GM18511 (cell line): Measurements from ENCODE around the gene C1QTNF6.
A peak's percentile ranks its signal among the peaks of the same experiment; 100 is the strongest.
"Not testable (repeated sequence)": the region's sequence is repeated elsewhere in the genome, so short reads cannot be mapped to it uniquely, and the experiment has no call there.

Experiments used
- ATAC-seq: cut with Tn5 transposase; IDR thresholded peaks from one replicate; pipeline ENCODE4 v1.9.1; 2021; ENCODE audit warnings: mild to moderate bottlenecking, moderate library complexity; ENCODE audit not compliant: unreplicated experiment

Gene C1QTNF6

GRCh38 chr22:37187891-37188761, at the start of gene C1QTNF6:
TSS of gene C1QTNF6 (minus strand) at chr22:37188247. CDS start at chr22:37188213, 34 bp downstream.
- ATAC-seq = no peak

GRCh38 chr22:37235897-37236607, 48.0 kb upstream of the C1QTNF6 start:
- ATAC-seq = no peak

DNA sequence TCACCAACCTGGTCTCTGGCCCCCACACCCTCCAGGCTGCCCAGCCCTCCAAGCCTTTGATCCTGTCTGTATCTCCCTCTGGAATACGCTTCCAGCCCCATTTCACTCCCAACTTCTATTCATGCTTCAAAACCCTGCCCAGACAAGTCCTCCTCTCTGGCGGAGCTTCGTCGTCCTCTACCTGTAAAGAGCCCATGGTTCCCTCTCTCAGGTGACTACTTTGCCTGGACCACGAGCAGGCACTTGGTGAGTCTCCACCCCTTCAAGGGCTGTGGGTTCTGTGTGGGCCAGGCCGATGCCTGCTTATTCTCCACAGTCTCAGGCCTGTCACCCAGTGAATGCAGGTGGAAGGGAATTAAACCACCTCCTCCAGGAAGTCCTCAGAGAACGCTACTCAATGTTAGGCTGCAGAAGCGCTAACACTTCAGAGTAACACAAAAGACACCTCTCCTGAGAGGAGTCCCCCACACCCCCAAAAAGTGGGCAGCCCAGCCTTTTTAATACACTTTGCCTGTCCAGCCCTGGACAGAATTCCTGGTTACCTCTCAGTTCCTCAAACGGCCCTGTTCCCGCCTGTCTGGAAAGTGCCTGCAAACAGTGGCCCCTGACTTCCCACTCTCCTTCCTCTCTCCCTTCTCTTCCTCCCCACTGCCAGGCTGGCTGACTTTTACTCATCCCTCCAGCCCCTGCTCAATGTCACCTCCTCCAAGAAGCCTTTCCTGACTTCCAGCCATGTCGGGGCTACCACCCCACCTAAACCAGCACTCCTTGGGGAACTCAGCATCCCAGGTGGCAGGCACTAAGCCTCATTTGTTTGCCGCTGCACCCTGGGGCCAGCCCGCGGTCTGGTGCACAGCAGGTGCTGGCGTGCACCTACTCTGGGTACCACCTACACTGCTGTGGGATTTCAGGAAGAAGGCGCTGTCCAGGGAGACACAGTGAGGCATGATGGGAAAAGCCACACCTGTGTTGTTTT, 47.0 kb upstream of the C1QTNF6 start:
- no peak for ATAC-seq

DNA sequence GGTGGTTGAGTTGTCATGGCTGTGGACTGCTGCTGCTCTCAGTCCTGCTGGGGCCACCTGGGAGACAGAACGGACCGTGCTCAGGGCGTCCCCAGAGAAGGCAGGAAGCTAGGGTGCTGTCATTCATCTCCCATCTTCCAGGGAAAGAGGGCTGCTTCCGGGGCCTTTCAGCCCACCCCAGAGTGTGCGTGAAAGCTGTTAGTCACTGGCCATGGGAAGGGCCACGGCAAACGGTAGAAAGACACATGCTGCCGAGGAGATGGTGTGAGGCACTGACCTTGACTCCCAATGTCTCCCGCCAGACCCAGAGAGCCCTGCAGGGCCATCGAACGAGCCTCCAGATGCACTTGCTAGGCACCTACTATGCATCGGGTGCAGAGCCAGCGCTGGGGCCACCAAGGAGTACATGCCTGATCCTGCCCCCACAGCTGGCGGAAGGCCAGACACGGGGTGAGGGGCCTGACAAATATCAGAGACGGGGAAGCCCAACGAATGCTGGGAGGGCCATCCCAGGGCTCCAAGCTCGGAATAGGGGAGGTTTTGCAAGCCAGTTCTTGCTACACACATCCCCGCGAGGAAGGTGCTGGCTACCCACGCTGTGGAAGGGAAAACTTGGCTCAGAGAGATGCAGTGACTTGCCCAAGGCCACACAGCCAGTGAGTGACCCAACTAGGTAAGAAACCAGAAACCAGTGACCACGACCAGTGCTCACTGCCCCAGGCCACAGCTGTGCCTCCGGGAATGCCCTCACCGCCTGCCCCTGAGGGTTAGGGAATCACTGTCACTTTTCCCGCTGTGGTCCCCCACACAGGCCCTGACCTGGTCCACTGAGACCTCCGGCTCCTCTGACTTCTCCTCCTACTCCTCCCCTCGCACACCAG, 45.9 kb upstream of the C1QTNF6 start:
- ATAC-seq = no peak

DNA sequence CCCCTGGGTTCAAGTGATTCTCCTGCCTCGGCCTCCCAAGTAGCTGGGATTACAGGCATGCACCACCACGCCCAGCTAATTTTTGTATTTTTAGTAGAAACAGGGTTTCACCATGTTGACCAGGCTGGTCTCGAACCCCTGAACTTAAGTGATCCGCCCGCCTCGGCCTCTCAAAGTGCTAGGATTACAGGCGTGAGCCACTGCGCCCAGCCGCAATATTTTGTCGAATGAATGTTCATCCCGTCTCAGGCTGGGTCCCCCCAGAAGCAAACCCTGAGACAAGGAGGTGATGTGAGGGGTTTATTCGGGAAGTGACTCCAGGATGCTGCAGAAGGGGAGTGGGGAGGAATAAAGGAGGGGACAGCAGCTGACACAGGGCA, 45.3 kb upstream of the C1QTNF6 start:
- ATAC-seq = not testable (repeated sequence)

GRCh38 chr22:37232140-37232998, 44.3 kb upstream of the C1QTNF6 start:
- ATAC-seq = no peak

GRCh38 chr22:37231406-37232139, 43.5 kb upstream of the C1QTNF6 start:
- ATAC-seq = no peak

GRCh38 chr22:37230673-37231405, 42.8 kb upstream of the C1QTNF6 start:
- ATAC-seq = peak; percentile 22

GRCh38 chr22:37229805-37230672, 42.0 kb upstream of the C1QTNF6 start:
- ATAC-seq = peak; percentile 74

DNA sequence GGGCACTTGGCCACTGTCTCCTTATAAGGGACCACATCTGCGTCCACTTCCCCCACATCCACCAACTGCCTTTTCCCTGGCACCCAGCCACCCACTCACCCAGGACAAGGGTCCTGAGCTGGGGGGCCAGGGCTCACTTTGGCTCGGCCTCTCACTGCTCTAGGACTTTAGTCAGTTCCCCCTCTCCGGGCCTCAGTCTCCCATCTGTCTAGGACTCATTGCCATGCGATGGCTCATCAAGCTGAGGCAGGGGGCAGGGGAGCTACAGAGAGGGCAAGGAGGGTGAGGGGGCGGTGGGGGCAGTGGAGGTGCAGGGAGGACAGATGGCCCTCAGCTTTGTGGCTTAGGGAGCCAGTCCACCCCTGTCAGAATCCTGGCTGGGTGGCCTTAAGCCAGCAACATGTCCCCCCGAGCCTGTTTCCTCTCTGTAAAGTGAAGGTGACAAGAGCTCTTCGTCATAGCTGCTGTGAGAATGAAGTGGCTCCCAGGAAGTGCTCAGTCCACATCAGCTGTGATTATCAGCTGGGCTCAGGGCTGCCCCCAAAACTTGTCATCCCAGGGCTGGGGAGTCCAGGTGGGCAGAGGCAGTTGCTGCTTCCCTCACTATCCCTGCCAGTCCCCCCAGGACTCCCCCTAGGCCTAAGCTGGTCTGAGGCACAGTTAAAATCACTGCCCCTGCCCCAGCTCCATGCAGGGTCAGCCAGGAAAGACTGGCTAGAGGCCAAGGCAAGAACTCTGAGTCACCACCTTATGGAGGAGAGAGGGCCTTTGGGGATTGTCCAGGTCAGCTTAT, 41.2 kb upstream of the C1QTNF6 start:
- ATAC-seq = no peak

DNA sequence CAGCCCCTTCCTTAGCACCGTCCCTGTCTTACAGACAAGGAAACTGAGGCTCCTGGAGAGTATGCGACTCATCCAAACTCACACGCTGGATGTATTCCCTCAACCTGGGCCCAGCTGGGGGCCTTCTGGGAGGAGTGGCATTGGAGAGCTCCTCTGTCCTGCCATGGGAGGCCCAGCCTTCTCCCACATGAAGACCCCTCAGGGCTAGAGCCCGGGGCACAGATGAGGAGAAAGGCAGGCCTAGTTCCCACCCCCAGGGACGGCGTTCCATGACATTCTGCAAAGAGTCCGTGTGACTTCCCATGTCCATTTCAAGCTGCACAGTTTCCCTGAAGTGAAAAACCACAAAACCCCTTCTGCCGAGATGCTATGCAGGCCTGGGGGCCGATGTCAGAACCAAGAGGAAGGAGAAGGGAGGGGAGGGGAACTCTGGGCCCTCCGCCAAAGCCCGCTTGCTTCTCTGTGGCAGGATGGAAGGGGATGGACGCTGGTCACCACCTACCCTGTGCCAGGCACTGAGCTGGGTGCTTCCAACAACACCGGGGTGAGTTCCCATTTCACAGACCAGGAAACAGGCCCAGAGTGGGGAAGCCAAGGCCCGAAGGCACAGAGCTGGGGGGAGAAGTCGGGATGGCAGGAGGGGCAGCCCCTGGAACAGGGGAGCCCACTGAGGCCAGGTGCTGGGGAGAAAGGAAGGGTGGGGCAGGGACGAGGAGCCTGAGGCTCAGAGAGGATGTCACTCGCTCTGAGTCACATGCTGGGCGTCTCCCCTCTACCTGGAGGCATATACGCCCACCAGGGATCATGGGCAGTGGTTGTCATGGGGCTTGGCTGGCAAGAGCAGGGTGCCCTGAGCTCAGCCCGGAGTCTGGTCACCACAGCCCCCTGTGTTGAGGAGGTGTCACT, 40.3 kb upstream of the C1QTNF6 start:
- ATAC-seq = no peak

DNA sequence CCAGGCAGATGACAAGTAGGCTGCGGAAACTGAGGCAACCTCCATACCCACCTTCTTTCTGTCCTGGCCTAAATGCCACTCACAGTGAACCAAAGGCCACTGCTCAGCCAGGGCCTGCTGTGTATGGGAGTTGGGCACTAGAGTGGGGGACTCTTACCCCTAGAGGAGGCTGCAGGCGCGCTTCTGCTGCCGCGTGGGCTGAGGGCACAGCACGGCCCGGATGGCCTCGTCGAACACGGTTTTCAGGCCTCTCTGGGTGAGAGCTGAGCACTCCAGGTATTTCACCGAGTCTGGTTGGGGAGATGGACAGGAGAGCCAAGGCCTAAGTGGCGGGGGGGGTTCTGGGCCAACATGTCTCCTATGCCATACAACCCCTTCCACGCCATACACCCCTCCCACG, 38.5 kb upstream of the C1QTNF6 start:
- ATAC-seq = no peak

GRCh38 chr22:37226087-37226486, 38.0 kb upstream of the C1QTNF6 start:
- ATAC-seq = no peak

- ATAC-seq = no peak
Measured at GRCh38 chr22:37225481-37225880, 37.4 kb upstream of the C1QTNF6 start.
